Measurements from ENCODE around the gene SMIM24. TPM values are rescaled to one million over a fixed set of nuclear protein-coding genes. Genes with fewer than 3 reads are reported as not detected.

The SMIM24 gene
- total and polyA plus RNA-seq, 9 of the 15 experiments (the other 6 are each of a cell fraction or from before 2014, with no cell fraction given), result 0.45 to 12.3 (median 1.4) TPM; not detected in 1

GRCh38 chr19:3505598-3506383 lies 25.5 kb upstream of the SMIM24 start, which contains the start of gene FZR1 (continued):
- TF ChIP-seq ELK3 (CRISPR knock-in tag; IDR thresholded peaks at IDR 0.05) (no peak), ZZZ3 (IDR thresholded peaks at IDR 0.05) (no peak), CSDE1 (IDR thresholded peaks at IDR 0.05) (peak in 1 of 2 experiments; percentile 97; a peak in 2 of 4 replicates), ZNF124 (CRISPR knock-in tag; IDR thresholded peaks at IDR 0.05) (no peak), HDAC1 (IDR thresholded peaks at IDR 0.05) (peak in 1 of 2 experiments; percentile 98; a peak in 2 of 4 replicates), ZFP36 (IDR thresholded peaks at IDR 0.05; ENCODE audit: low read depth, low read length, partially characterized antibody) (no peak), NEUROD1 (IDR thresholded peaks at IDR 0.05; ENCODE audit: borderline replicate concordance, low read depth, low read length, partially characterized antibody) (peak; percentile 69), SIN3A (IDR thresholded peaks at IDR 0.05; ENCODE audit: borderline replicate concordance in 2 of 2, control insufficient read depth in 1 of 2, low read depth in 2 of 2, low read length in 2 of 2) (peak; percentile 66 to 87; a peak in 2 of 4 replicates), CTBP1 (IDR thresholded peaks at IDR 0.05; ENCODE audit: borderline replicate concordance) (peak; percentile 79), SMARCE1 (IDR thresholded peaks at IDR 0.05) (no peak), LCOR (CRISPR knock-in tag; IDR thresholded peaks at IDR 0.05) (no peak), RHOXF2B (CRISPR knock-in tag; conservative IDR thresholded peaks at IDR 0.05) (no peak), HMG20A (CRISPR knock-in tag; conservative IDR thresholded peaks at IDR 0.05) (no peak), NR0B1 (IDR thresholded peaks at IDR 0.05; ENCODE audit: partially characterized antibody) (no peak), ZNF695 (CRISPR knock-in tag; IDR thresholded peaks at IDR 0.05) (no peak), ZNF592 (IDR thresholded peaks at IDR 0.05) (no peak)
- TF ChIP-seq, protein P1, sequence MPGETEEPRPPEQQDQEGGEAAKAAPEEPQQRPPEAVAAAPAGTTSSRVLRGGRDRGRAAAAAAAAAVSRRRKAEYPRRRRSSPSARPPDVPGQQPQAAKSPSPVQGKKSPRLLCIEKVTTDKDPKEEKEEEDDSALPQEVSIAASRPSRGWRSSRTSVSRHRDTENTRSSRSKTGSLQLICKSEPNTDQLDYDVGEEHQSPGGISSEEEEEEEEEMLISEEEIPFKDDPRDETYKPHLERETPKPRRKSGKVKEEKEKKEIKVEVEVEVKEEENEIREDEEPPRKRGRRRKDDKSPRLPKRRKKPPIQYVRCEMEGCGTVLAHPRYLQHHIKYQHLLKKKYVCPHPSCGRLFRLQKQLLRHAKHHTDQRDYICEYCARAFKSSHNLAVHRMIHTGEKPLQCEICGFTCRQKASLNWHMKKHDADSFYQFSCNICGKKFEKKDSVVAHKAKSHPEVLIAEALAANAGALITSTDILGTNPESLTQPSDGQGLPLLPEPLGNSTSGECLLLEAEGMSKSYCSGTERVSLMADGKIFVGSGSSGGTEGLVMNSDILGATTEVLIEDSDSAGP (CRISPR knock-in tag; IDR thresholded peaks at IDR 0.05), result no peak
